ENCODE measurements around the gene CHID1.

GRCh38 chr11:825366-826226 lies 85.0 kb downstream of the CHID1 start:
- TF ChIP-seq, protein P1, sequence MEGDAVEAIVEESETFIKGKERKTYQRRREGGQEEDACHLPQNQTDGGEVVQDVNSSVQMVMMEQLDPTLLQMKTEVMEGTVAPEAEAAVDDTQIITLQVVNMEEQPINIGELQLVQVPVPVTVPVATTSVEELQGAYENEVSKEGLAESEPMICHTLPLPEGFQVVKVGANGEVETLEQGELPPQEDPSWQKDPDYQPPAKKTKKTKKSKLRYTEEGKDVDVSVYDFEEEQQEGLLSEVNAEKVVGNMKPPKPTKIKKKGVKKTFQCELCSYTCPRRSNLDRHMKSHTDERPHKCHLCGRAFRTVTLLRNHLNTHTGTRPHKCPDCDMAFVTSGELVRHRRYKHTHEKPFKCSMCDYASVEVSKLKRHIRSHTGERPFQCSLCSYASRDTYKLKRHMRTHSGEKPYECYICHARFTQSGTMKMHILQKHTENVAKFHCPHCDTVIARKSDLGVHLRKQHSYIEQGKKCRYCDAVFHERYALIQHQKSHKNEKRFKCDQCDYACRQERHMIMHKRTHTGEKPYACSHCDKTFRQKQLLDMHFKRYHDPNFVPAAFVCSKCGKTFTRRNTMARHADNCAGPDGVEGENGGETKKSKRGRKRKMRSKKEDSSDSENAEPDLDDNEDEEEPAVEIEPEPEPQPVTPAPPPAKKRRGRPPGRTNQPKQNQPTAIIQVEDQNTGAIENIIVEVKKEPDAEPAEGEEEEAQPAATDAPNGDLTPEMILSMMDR (IDR thresholded peaks at IDR 0.05), result no peak
- TF ChIP-seq EP300 (IDR thresholded peaks at IDR 0.05), result no peak

Data from upper lobe of left lung (tissue), 4 donors.